DMS53 treated with DMSO at 0.1 percent for 48 hours (cell line): Measurements from ENCODE around the gene SPAG5.

Experiments
- DNase-seq: peaks from one replicate; lab custom pipeline; 2025; ENCODE audit not compliant: unreplicated experiment; lab: John Stamatoyannopoulos, UW

SPAG5 gene

DNA sequence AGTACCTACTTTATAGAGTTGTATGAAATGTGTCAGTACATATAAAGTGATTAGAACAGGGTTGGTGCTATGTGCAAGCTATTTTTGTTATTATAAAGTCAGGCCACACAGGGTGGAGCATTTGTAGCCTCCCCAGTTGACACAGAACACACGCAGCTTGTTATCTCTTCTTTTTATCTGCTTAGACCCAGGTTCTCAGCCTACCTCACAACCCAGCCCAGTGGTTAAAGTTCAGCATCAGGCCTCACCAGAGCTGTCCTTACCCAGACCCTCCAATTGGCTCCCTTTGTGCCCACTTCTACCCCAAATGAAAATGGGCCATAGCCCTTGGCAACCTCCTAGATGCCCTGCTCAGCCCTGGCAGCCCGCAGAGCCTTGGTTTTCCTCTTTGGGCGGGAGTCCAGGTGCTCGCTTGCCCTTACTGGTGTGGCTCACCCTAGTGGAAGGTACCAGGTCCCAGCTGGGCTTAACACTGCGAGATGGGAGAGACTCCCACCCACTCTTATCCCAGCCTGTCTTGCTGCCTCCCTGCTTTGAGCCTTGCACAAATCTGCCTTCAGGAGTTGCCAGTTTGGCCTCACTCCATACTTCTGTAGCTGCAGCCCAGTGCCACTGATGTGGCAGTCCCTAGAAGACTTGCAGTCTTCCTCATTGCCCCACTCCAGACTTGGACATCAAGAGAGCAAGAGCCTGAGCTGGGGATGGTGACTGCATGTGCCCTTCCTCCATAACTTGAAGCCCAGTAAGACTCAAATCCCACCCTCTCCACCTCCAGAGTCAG, 26.4 kb downstream of the SPAG5 start:
- no peak for DNase-seq

DNA sequence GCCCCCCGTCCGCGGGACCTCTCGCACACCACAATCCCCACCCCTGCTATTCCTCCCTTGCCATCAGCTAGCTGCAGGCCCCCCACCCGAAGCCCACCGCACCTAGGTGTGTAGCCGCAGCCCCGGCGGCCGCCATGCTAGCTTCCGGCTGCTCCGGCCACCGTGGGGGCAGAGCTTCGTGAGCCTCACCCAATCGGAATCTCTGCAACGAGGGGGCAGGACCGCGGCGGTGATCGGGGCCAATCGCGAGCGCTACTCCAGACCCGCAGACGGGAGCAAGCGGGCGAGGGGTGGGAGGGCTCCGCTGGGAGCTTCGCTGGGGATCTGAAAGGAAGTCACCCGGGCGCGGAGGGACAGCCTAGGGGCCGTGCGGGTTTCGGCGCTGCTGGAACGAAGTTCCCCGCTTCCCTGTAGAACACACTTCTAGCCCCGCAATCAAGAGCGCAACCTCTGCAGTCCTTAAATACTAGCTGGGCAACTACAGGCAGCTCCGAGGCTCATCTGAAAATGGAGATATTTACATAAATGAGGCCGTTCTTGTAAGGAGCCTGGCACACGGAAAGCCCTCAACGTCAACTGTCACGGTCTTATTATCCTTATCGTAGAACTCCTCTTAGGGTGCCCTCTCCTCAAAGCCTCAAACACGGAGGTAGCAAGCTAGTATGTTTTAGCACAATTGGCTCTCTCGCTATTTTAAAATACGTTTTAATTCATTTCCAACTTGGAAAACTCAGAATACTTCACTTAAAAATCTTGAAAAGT, 27.3 kb downstream of the SPAG5 start, which contains the start of gene PIGS:
PIGS (minus strand) TSS at position 164 of the 762 bp plus-strand sequence; CDS start at position 136, 28 bp downstream.
- DNase-seq: peak; percentile 82

DNA sequence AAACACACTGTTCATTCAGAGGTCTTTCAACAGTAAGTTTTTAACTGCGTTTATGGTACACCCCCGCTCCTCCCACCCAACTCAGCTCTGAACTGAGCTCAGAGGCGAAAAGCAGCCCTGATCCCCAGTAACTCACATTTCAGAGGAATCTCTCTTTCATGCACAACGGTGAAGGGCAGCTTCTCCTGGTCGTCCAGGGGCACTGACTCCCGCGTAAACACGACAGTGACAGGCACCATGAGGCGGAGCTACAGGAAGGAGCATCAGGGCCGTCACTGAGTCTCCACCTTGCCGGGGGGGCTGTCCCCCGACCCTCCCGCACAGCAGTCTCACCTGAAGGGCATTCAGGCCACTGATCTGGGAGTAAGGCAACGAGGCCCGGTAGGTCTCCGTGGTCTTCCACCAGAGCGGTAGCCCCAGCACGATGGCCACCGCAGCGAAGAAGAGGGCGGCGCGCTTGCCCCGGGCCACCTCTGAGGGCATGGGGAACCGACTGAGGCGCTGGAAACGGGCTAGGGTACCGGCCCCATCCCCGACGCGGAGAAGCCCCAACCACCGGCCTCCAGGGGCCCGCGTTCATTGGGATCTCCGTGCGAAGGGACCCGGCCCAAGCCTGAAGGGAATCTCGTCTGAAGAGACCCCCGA, 28.0 kb downstream of the SPAG5 start:
- DNase-seq: no peak

DNA sequence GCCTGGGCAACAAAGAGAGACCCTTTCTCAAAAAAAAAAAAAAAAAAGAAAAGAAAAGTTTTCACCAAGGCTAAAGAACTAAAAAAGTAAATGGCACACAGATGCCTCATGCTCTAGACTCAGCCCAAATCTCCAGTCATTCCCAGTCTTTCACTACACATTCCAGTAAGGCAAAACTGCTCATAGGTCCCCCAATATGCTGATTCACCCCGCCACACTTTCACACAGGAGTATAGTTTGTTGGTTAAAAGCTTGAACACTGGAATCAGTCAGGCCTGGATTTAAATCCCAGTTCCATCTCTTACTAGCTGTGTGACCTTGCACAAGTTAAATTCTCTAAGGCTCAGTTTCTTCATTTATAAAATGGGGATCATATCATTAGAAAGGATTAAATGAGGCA, 29.4 kb downstream of the SPAG5 start:
- DNase-seq: no peak

DNA sequence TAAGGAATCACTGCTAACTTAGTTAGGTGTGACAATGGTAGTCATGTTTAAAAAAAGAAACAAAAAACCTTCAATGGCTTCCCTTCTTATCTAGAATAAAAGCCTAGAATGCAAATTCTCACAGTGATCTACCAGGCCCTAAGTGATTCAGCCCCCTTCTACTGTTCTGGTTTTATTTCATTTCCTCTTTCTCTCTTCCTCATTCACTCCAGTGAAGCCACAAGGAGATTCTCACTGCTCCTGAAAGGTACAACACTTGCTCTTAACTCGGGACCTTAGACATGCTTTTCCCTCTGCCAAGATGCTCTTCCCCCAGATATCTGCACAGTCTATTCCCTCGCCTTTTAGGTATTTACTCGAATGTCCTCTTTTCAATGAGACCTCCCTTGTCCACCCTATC, 31.2 kb downstream of the SPAG5 start:
- DNase-seq: no peak

DNA sequence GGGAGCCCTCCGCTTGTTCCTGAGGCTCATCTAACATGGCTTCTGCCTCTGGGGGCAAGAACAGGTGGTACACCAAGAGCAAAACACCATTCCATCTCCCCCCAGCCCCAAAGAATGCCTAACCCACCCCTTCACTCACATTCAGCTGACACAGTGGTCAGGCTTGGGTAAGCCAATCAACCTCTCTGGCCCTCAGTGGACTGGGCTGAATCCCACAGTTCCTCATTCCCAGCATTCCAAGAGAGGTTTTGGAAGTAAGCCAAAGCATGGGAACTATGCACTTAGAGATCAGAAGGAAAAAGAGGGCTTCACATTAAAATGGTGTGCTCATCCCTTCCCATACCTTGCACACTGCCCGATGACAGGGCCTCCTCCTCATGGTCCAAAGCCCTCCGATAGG, 35.4 kb downstream of the SPAG5 start:
- no peak for DNase-seq

DNA sequence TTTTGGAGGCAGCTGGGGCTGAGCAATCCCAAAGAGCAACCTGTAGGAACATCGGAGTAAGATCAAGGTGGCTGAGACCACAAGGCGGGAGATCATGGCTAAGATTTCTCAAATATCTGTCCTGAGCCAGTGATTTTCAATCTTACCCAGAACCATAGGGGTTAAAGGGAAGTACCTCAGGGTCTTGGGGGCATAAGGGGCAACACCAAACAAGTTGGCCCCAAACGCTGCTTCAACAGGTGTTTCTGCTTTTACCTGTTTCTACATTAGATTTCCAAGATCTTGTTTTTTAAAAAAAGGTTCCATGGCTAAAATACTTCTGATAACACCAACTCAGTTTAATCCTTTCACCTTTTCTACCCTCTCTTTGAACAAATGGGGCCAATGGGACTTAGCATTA, 43.8 kb downstream of the SPAG5 start:
- no peak for DNase-seq

DNA sequence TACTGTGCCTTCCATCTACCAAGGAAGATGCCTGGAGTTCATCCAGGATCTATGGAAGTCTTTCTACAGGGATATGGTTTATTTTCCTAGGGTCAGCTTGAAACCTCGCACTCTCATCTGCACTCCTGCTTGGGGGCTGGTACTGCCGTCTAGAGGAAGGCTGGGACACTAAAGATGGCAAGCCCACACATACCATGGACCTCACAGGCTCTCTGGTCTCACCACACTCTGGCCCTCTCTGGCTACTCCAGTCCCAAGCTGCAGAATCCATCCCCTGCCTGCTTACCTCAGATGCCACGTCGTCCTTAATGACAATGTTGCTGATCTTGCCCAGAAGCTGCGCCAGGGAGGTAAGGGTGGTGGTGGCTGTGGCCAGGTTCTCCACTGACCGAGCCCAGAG, 44.3 kb downstream of the SPAG5 start:
- DNase-seq: no peak

DNA sequence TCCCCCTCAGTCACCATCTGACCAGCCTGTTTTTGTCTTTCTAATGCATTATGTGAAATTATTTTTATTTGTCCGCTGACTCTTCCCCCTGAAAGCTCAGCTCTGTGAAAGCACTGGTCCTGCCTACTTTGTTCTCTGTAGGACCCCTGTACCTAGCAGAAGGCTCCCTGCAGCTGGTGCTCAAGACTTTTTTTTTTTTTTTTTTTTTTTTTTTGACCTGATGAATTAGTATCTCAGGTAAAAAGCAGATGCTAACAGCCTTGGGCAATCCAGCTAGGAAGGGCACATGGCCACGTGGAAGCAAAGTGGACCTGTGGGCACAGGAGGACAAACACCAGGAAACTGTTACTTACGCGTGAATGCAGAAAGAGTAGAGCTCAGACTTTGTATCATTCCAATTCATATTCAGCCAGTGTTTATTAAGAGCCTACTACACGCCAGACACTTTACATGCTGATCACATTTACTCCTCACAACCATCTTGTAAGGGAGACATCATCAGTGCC, 45.8 kb downstream of the SPAG5 start:
- no peak for DNase-seq

DNA sequence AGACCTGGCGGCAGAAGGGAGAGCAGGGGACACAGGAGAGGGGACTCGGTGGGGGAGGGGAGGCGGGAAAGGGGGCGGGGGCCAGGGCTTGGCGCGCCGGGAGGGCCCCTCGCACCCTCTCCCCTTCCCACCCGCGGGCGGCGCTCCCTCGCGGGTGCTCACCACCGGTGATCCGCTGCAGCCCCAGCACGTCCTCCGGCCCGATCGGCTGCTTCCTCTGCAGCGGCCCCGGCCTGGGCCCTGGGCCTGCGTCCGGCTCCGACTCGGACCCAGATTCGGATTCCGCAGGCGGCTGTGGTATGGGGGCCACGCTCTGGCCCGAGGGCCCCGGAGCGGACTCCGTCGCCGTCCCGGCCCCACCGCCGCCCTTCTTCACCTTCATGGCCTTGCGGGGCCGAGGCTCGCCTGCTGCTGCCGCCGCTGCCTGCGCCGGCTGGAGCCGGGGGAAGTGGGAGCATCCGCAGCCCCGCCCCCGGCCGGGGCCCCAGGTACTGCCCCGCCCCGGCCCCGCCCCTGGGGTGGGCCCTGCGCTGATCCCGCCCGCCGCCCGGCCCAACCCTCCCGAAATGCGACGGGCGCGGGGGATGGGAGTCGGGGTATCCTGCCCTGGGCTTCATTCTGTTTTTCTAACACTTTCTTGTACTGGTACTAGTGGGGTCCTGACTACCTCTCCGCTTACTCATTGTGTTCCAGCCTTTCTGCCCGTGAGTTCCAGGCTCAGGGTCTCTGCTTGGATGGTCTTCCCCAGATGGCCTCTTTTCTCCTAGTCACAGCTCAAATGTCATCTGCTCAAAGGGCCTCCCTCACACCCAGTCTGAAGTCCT, 46.4 kb downstream of the SPAG5 start, which contains the start of gene UNC119:
UNC119 (minus strand) TSS at position 449 of the 824 bp plus-strand sequence; CDS start at position 382, 67 bp downstream.
- peak; percentile 13 for DNase-seq

DNA sequence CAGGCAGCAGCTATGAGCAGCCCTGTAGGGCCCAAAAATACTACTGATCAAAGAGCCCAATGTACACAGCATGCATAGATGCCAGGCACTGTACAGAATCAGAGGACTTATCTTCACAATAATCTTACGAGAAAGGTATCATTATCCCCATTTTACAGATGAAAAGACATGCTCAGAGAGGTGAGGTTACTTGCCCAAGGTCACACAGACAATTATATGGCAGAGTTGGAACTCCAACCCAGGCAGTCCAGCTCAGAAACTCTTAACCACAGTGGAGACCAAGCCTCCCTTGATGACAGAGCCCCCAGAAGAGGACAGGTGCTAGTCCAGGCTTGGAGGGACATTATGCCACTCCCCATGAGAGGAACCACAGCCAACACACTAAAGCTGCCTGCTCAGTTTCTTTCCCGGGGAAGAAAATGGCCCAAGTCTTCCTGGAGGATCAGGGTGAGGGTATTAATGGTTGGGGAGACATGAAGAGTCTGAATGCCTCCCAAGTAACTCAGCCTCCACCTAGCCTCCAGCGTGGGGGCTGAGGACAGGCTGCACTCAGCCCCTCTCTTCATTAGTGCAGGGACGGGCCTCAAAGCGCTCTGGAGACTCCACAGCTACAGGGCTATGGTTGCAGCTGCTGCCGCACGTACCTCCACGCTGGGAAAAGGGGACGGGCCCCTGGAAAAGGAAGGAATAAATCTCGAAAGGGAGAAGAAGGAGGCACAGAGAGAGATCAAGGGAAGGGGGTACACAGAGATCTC, 47.2 kb downstream of the SPAG5 start:
- DNase-seq: no peak

DNA sequence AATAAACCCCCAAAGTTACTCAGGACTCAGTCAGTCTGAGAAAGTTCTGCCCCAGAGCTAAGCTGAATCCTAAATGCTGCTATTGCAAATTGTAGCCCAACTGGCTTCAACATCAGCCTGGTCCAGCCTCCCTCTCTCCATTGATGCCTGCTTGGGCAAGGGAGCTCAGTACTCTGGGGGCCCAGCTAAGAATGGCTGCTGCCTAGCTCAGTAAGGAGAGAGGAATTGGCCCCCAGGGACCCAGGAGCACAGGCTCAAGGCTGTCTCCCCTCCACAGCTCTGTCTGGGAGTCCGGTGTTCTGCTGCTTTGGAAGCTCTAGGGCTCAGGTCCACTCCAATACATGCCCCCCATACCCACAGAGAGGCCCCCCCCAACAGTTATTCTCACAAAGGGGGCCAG, 48.0 kb downstream of the SPAG5 start:
- DNase-seq: no peak

DNA sequence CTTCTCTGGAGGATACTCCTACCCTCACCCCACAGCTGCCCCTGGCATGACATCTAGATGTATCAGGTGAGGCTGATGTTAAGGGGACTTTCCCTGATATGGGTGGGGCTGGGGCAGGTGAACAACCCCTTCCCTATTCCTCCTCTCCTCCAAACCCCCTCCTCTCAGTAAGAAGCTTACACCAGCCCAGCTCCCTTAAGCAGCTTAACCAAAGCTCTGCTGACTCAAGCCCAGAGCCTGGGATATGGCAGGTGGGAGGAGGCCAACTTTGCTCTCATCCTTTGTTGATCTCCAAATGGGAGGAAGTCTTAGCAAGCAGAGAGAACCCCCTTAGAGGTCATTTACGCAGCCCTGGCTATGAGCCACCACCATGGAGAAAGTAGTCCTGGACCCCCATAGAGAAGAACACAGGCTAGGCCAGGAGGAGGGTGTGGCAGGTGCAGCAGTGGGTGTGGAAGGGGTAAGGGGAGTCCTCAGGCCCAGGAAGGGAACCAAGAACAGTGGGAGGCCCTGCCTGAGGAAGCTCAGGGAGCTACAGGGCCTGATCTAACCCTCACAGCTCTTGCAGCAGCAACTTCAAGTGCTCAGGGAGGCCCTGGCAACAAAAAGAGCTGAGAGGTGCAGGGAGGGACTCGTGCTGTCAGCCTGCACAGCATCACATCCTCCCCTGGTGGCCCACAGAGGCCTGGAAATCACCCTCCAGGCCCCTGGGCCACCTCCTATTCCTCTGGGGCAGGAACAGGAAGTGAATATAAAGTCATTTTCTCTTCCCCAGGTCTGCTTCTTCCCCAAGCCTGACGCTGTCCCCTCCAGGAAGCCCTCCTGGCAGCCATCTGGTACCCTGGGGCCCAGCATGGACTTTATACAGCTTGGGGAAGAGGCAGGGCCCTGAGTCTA, 49.3 kb downstream of the SPAG5 start:
- no peak for DNase-seq

DNA sequence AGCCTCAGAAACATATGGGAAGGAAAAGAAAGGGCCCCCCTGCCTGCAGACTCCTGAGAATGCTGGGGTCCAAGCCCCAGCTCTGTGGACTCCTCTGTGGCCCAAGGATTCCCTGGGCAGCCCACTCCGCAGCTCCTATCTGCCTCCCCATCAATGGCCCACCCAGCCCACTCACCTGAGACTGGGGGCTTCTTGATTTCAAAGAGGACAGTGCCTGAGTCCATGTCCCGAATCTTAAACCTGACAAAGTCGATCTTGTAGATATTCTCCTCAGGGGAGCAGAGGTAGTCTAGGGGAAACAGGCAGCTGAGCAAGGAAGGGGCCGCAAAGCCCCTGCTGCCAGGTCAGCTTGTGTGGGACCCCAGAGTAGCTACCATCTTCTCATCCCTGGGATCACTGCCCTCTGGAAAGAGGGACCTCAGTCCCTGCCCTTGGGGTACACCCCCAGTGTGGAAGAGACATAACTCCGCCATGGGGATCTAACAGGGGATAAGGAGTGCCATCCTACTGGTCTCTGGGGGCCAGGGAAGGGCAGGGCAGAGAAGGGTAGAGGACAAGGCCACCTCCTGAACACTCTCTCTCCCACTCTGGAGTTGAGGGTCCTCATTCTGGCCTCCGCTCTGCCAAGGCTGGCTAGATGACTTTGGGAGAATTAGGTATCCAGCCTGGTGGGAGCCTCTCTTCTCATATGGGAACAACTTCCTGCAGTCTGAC, 50.3 kb downstream of the SPAG5 start:
- no peak for DNase-seq

DNA sequence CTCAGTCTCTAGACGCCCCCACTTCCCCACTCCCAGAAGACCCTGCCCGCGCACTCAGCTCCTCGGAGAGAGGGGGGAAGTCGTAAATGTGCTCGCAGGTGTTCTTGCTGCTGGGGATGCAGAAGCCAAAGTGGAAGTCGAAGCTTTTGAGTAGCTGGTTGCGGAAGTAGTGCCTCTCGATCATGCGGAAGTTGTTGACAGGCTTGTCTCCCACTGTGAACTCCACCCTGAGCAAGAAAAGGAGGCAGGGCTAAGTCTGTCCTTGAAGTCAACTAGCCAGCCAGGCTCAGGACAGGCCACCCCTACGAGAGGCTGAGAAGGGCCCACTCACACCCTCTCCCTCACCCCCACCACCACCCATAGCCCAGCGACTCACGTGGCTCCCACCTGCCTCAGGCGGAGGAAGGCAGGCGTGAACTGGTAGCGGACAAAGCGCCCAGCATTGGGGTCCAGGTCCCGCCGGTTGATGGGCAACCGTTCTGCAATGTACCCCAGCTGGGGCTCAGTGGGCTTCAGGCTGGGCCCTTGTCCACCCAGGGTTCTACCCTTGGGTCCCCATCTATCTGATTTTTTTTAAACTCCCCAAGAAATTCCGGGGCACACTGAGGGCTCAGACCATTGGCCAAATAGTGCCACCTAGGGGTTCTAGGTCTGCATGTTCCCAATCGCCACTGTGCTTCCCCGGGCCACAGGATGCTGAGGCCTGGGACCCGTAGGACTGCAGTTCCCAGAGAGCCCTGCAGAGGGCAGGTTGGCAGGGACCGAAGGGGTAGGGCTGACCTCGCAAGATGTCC, 51.0 kb downstream of the SPAG5 start:
- peak; percentile 34 for DNase-seq

DNA sequence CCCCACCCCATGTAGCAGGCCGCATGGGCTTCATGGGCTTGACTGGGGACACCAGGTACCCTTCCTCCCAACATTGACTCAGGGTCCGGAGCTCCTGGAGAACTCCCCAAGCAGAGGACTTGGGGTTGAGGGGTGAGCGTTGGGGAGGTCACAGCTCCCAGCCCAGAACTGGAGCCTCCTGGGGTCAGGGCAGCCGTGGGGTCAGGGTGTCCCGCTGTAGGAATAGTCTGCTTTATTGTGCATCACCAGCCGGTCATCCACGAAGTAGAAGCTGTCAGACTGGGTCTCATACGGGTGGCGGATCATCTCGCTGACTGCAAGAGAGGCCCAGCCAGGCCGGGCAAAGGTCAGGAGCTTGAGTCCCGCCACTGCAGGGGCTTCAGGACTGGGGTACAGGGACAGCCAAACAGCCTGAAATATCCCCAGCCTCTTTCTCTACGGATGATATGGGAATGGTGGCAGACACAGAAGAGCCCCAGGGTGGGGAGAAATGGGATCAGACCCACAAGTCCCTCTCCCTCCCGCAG, 51.7 kb downstream of the SPAG5 start:
- no peak for DNase-seq

DNA sequence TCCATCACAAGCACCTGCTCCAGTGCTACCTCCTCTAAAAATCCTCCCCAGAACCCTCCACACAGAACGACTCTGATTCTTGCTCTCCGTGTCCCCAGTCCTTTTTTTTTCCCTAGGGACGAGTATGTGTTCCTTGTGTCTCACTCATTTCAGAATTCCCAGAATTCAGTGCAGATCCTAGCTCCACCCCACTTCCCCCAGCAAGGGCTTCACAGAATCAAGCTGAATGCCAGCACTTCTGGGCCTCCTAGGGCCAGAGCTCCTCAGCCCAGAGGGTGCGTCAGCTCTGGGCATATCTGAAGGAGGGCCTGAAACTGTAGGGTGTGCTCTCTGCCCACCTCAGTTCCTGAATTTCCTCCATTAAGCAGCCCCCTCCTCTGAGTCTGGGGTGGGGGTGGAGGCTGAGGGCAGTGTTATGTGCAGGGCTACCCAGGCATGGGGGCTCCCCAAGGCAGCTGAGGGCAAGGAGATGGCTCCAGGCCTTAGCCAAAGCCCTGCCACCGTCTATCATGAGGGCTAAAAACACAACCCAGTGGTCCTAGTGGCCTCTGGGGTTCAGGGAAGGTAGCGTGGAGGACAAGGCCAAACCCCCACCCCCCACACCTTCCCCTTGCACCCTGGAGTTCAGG, 52.9 kb downstream of the SPAG5 start:
- DNase-seq: no peak
